Stimulated activated memory B cell treated with anti-CD40 and anti-IgM and Interleukin-4, amounts not matched to agents 10 μg/mL and 1 μg/mL and 100 μg/mL, for 72 hours (primary cell): ENCODE measurements around the gene VTI1A.
"Not testable (repeated sequence)": the region's sequence is repeated elsewhere in the genome, so short reads cannot be mapped to it uniquely, and the experiment has no call there.

Source experiments
- ATAC-seq: fragments of 150-1000 bp; cut with Tn5 transposase; 2 replicates; pipeline ENCODE4 v1.10.0; 2021
- H3K27ac Mint-ChIP-seq: one replicate; pipeline ENCODE4 v1.8.0; 2022; ENCODE audit warnings: mild to moderate bottlenecking, mixed read lengths
- H3K27me3 Mint-ChIP-seq: one replicate; pipeline ENCODE4 v1.8.0; 2022; ENCODE audit warnings: mixed read lengths
- H3K36me3 Mint-ChIP-seq: one replicate; pipeline ENCODE4 v1.8.0; 2022; ENCODE audit warnings: mixed read lengths
- H3K4me1 Mint-ChIP-seq: one replicate; pipeline ENCODE4 v1.8.0; 2022; ENCODE audit warnings: mixed read lengths
- H3K4me3 Mint-ChIP-seq: one replicate; pipeline ENCODE4 v1.8.0; 2022; ENCODE audit warnings: mild to moderate bottlenecking, moderate library complexity, mixed read lengths
- H3K9me3 Mint-ChIP-seq: one replicate; pipeline ENCODE4 v1.8.0; 2022; ENCODE audit warnings: mixed read lengths

VTI1A gene

DNA sequence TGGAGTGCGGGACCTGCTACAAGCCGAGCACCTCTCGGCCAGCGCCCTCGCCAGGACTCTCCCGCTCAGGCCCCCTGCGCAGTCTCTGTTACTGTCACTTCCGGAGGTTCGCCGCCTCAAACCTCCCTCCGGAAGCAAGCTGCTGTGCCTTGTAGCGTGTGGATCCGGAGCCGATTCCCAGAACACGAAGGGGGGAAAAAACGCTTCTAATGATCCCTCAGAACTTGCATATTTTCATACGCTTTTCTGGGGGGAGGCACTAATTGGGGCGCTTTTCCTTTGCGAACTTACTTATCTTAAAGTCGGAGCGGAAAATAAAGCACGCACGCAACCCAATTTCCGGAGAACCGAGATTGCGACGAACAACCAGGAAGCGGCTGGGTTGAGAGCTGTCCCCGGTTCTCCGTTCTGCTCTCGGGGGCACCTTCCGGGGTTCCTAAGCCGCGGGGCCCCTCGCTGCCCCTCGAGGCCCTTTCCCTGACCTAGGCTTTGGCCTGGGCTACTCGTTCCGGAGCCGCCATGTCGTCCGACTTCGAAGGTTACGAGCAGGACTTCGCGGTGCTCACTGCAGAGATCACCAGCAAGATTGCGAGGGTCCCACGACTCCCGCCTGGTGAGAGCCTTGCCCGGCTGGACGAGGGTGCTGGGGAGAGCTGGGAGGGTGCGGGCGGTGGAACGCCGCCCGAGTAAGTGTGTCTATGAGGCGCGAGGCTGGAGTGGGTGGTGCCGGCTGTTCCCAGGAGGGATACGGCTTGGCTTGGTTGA is at the start of gene VTI1A, which contains the start of gene ZDHHC6:
VTI1A (plus strand) TSS at position 361 of the 765 bp plus-strand sequence; CDS start at position 520, 159 bp downstream.
ZDHHC6 (minus strand) TSS at position 60 of the 765 bp plus-strand sequence. CDS start 1,478 bp downstream, outside the sequence.
- Mint-ChIP-seq H3K4me1 (peaks cover 48% of the 10 kb centered on the region), H3K36me3 (peaks cover 22% of the 10 kb centered on the region)
- peak; percentile 99 for ATAC-seq

DNA sequence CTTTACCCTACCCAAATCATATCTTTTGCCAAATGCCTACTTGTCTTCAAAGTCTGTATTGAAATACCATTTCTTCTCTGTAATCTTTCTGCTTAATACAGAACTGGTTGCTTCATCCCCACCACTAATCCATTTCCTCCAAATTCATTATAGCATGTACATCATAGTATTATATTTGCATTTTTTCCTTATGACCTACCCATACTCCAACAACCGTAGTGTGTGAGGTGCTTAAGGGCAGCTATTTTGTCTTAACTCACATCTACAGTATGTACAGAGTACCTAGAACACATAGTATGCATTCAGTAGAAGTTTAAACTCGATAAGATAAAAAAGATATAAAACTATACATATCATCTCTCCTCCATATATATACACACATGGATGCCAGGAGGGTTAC is 49.4 kb upstream of the VTI1A start:
- Mint-ChIP-seq H3K36me3 (peaks cover 17% of the 10 kb centered on the region), H3K9me3 (no peaks in the 10 kb centered on the region), H3K4me3 (no peak overlapping the region), H3K27ac (no peak overlapping the region), H3K4me1 (no peaks in the 10 kb centered on the region), H3K27me3 (no peaks in the 10 kb centered on the region)
- ATAC-seq: no peak

More for the DNA sequence above, at the start of gene VTI1A, which contains the start of gene ZDHHC6:
- no peaks in the 10 kb centered on the region for H3K9me3 Mint-ChIP-seq
- H3K4me3 Mint-ChIP-seq: peak within 1 kb of the TSS; percentile 95
- H3K27ac Mint-ChIP-seq: peak within 1 kb of the TSS; percentile 92
- no peaks in the 10 kb centered on the region for H3K27me3 Mint-ChIP-seq

DNA sequence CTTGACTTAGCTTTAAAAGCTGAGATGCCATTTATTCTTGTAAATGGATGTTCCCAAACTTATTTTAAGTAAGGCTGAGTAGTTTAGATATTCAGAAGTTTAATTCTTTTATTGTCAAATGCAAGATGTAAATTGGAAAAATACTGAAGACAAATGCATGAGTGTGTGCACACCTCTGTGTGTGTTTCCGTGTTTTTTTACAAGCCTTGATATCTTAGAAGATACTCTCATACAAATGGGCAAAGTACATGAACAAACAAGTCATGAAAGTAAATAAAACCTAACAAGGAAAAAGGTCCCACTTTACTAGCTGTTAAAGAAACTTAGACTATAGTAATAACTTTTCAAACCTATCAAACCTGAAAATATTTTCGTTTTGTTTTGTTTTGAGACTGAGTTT is 44.1 kb upstream of the VTI1A start:
- peaks cover 15% of the 10 kb centered on the region for H3K4me1 Mint-ChIP-seq
- no peaks in the 10 kb centered on the region for H3K27me3 Mint-ChIP-seq
- H3K36me3 Mint-ChIP-seq: peaks cover 67% of the 10 kb centered on the region
- peaks cover 10% of the 10 kb centered on the region for H3K9me3 Mint-ChIP-seq
- no peak overlapping the region for H3K4me3 Mint-ChIP-seq
- no peak overlapping the region for H3K27ac Mint-ChIP-seq
- no peak for ATAC-seq

DNA sequence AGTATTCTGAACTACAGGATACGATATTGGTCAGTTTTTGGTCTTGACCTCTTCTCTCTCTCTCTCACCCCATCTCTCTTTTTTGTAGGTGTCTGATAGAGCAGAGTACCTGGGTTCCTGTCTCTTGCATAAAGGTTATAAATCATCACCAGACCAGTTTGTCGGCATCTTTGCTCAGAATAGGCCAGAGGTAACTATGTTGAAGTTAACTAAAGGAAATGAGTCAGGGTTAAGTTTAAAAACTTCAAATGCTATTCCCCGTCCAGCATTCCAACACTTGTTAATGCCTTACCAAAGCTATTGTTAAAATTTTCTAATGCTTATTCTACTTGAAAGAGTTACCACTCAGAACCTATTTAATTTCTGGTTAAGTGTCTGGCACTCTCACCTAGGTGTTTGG is 42.4 kb upstream of the VTI1A start:
- Mint-ChIP-seq H3K4me3 (no peak overlapping the region), H3K36me3 (peaks cover 80% of the 10 kb centered on the region), H3K27me3 (no peaks in the 10 kb centered on the region), H3K4me1 (peaks cover 15% of the 10 kb centered on the region), H3K9me3 (peaks cover 10% of the 10 kb centered on the region), H3K27ac (no peak overlapping the region)
- ATAC-seq: no peak

DNA sequence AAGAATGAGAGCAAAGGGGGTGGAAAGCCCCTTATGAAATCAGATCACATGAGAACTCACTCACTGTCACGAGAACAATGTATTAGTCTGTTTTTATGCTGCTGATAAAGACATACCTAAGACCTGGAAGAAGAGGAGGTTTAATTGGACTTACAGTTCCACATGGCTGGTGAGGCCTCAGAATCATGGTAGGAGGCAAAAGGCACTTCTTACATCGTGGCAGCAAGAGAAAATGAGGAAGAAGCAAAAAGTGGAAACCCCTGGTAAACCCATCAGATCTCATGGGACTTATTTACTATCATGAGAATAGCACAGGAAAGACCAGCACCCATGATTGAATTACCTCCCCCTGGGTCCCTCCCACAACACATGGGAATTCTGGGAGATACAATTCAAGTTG is 40.2 kb upstream of the VTI1A start:
- not testable (repeated sequence) for H3K27me3 Mint-ChIP-seq, H3K4me3 Mint-ChIP-seq, ATAC-seq
- H3K4me1 Mint-ChIP-seq: peaks cover 15% of the 10 kb centered on the region
- H3K9me3 Mint-ChIP-seq: peaks cover 10% of the 10 kb centered on the region
- H3K27ac Mint-ChIP-seq: peak overlapping the region; percentile 57
- peaks cover 85% of the 10 kb centered on the region for H3K36me3 Mint-ChIP-seq

DNA sequence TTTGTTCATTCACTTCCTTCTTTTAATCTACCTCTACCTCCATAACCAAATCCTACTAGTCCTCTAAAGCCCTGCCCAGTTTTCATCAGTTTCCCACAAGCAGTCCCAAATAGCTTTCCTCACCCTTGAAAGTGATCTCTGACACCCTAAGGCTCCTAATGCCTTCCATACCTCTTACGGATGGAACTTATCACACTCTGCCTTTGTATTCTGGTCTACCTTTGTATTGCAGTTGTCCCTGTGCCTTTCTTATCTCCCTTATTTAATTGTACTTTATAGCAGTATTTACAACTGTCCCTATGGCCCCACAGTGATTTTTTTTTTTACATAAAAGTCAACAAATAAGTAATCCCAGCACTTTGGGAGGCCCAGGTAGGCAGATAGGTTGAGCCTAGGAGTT is 39.3 kb upstream of the VTI1A start:
- H3K4me3 Mint-ChIP-seq: no peak overlapping the region
- peaks cover 15% of the 10 kb centered on the region for H3K4me1 Mint-ChIP-seq
- H3K27ac Mint-ChIP-seq: no peak overlapping the region
- H3K27me3 Mint-ChIP-seq: no peaks in the 10 kb centered on the region
- no peak for ATAC-seq
- peaks cover 10% of the 10 kb centered on the region for H3K9me3 Mint-ChIP-seq
- peaks cover 82% of the 10 kb centered on the region for H3K36me3 Mint-ChIP-seq

DNA sequence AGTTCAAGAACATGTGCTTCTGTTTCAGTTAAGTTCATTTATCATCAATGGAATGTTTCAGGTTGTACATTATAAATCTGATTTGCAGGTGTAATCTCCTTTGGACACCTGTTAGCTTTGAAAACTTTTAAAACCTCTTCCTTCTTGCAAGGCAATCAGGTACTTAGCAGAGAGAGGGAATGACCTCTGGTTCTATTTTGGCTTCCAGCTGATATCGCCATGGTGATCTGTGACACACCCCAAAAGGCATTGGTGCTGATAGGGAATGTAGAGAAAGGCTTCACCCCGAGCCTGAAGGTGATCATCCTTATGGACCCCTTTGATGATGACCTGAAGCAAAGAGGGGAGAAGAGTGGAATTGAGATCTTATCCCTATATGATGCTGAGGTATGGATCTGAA is 37.7 kb upstream of the VTI1A start:
- no peak overlapping the region for H3K4me3 Mint-ChIP-seq
- peaks cover 15% of the 10 kb centered on the region for H3K4me1 Mint-ChIP-seq

DNA sequence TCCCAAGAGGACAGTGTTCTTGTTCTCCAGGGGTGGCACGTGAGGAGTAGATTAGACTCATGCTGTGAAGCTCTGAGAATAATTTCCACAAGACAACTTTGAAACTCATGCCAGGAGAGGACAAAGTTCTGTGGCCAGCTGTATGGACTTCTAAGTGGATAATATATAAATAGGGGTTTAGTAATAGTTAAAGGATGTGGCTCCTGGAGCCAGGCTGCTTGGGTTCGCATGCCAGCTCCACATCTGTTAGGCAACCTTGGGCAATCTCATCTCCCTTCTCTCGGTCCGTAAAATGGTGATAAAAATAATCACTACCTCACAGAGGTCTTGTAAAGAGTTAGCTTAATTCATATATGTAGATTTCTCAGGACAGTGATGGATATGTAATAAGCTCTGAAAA is 37.3 kb upstream of the VTI1A start:
- Mint-ChIP-seq H3K27ac (no peak overlapping the region), H3K27me3 (no peaks in the 10 kb centered on the region), H3K9me3 (peaks cover 10% of the 10 kb centered on the region), H3K4me3 (no peak overlapping the region), H3K36me3 (peaks cover 73% of the 10 kb centered on the region), H3K4me1 (peaks cover 15% of the 10 kb centered on the region)
- no peak for ATAC-seq

More for the DNA sequence above, 37.7 kb upstream of the VTI1A start:
- H3K36me3 Mint-ChIP-seq: peaks cover 75% of the 10 kb centered on the region
- no peak overlapping the region for H3K27ac Mint-ChIP-seq
- ATAC-seq: no peak
- peaks cover 10% of the 10 kb centered on the region for H3K9me3 Mint-ChIP-seq
- no peaks in the 10 kb centered on the region for H3K27me3 Mint-ChIP-seq

DNA sequence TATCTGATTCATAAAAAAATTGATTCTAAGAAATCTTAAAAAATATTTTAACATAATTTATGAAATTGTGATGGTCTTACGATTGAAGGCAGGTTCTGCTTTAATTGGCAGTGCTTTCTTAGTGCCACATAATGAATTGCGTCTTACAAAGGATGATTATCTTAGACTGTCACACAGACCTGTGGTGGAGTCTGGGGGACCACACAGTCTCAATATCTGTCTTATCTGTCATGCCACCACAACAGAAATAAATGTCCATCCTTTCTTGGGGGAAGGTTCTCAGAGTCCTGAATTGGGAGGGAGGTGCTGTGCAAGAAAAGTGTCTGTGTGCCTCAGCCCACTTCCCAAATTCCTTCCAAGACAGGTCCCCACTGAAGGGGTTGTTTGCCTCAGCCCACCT is 34.3 kb upstream of the VTI1A start:
- peak overlapping the region; percentile 49 for H3K27ac Mint-ChIP-seq
- H3K36me3 Mint-ChIP-seq: peaks cover 68% of the 10 kb centered on the region
- H3K27me3 Mint-ChIP-seq: no peaks in the 10 kb centered on the region
- peaks cover under 1% of the 10 kb centered on the region for H3K9me3 Mint-ChIP-seq
- H3K4me1 Mint-ChIP-seq: no peaks in the 10 kb centered on the region
- no peak overlapping the region for H3K4me3 Mint-ChIP-seq
- no peak for ATAC-seq

DNA sequence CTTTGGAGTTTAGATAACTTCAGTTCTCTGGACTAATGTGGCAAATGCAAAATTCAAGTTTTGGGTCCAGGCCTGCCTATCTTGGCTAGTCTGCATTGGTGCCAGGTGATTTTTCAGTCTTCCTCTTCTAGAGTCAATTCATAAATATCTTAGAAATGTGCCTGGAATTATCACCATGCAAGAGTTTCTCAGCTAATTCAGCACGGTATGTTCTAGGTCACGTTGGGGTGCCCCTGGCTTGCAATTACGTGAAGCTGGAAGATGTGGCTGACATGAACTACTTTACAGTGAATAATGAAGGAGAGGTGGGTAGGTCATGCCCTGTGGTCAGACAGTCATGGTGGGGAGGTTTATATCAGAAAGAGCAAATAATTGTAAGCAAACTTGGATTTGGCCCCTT is 25.3 kb upstream of the VTI1A start:
- Mint-ChIP-seq H3K9me3 (no peaks in the 10 kb centered on the region), H3K27me3 (no peaks in the 10 kb centered on the region), H3K4me3 (no peak overlapping the region), H3K4me1 (no peaks in the 10 kb centered on the region), H3K27ac (no peak overlapping the region), H3K36me3 (peaks cover 49% of the 10 kb centered on the region)
- ATAC-seq: no peak

DNA sequence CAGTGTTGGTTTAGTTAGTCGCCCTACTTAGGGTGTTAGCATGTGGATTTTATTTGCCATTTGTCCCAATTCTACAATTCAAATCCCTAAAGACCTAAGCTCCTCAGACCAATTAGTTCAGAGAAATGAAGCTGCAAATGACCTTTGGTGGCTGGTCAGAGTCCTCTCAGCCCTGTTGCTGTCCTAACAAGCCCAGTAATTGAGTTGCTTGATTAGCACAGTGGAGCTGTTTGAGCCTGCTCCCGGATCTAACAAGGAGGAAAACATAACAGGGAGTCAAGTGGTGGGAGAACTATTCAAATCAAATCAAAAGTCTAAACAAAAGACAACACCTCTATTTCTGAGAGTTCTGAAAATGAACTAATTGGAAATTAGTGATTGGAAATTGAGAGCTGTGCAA is 22.4 kb upstream of the VTI1A start:
- Mint-ChIP-seq H3K36me3 (peaks cover 57% of the 10 kb centered on the region), H3K4me3 (no peak overlapping the region), H3K27ac (no peak overlapping the region), H3K27me3 (no peaks in the 10 kb centered on the region), H3K4me1 (peaks cover 8% of the 10 kb centered on the region), H3K9me3 (no peaks in the 10 kb centered on the region)
- no peak for ATAC-seq

DNA sequence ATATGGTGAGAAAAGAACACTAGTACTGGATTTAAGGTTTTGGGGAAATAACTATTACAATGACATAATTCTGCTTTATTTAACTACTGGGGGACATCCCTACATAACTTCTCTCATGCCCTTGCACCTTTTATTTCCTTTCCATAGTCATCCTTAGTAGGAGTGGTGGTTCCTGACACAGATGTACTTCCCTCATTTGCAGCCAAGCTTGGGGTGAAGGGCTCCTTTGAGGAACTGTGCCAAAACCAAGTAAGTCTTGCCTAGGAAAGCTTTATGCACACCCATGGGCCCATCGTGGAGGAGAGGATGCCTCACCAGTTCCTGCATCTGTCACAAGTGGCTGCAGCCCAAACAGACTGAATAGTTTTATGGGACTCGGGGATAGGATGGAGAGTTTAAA is 20.9 kb upstream of the VTI1A start:
- ATAC-seq: no peak
- Mint-ChIP-seq H3K4me1 (peaks cover 8% of the 10 kb centered on the region), H3K4me3 (no peak overlapping the region), H3K27me3 (no peaks in the 10 kb centered on the region), H3K36me3 (peaks cover 59% of the 10 kb centered on the region), H3K27ac (no peak overlapping the region), H3K9me3 (no peaks in the 10 kb centered on the region)

DNA sequence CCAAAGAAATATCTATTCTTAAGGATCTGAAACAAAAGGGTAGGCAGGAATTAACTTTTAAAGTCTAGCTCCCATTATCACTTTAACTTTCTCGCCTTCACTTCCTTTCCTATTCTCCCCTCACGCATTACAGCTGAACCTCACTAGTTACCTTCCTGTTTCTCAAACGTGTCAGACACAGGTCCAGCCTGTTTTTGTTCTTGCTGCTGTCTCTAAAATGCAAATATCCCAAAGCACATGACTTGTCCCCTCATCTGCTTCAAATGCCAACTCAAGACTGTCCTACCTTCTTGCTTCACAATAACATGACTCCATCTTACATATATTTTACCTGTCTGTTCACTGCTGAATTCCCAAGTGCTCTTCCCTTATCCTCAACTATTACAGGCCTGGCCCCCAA is 17.9 kb upstream of the VTI1A start:
- H3K36me3 Mint-ChIP-seq: peaks cover 61% of the 10 kb centered on the region
- peak; percentile 58 for ATAC-seq
- no peaks in the 10 kb centered on the region for H3K9me3 Mint-ChIP-seq
- no peaks in the 10 kb centered on the region for H3K27me3 Mint-ChIP-seq
- no peak overlapping the region for H3K4me3 Mint-ChIP-seq
- H3K4me1 Mint-ChIP-seq: peaks cover 8% of the 10 kb centered on the region
- H3K27ac Mint-ChIP-seq: peak overlapping the region; percentile 46

DNA sequence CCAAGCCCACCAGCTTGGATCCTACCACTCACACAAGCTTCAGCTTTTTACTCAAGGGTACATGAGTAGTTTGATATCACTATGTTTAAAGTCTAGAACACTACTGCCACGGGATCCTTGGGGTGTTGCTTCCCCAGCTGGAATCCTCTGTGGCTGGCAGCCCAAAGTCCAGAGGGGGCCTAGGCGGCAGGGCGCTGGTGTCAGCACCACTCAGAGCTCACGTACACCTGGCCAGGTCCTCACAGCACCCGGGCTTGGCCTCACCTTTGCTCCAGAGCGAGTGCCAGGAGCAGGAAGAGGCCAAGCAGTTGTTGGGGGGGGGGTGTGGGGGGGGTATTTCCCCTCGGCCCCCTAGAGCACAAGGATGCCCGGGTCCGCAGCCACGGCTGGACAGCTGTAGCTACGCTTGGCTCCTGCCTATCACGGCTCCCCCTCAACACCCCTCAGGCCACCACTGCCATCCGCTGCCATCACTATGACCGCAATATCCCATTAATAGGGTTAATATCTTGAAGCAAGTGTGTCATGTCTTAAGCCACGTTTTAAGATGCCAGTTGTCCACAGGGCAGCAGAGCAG is 17.3 kb upstream of the VTI1A start:
- Mint-ChIP-seq H3K4me3 (no peak overlapping the region), H3K9me3 (no peaks in the 10 kb centered on the region), H3K36me3 (peaks cover 64% of the 10 kb centered on the region), H3K27me3 (no peaks in the 10 kb centered on the region), H3K4me1 (peaks cover 8% of the 10 kb centered on the region), H3K27ac (peak overlapping the region; percentile 69)
- ATAC-seq: no peak

DNA sequence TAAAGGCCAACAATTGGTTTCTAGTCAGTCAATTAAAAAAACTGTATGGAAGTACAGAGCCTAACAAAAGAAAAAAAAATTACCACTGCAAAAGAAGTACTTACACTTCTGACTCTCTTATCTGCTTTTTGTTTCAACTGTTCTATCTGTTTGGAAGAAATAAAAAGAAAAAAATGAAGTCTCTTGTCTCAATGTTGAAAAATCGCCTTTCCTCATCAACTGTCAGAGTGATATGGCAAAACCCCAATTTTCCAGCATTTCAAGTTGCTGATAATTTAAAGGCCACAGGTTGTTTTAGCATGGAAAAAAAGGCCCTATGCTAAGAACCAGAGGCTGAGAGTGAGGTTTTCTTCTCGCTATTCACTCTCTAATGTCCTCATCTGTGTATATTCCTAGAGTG is 13.9 kb upstream of the VTI1A start:
- H3K9me3 Mint-ChIP-seq: no peaks in the 10 kb centered on the region
- H3K27me3 Mint-ChIP-seq: no peaks in the 10 kb centered on the region
- H3K27ac Mint-ChIP-seq: no peak overlapping the region
- ATAC-seq: no peak
- no peak overlapping the region for H3K4me3 Mint-ChIP-seq
- peaks cover 14% of the 10 kb centered on the region for H3K4me1 Mint-ChIP-seq
- H3K36me3 Mint-ChIP-seq: peaks cover 49% of the 10 kb centered on the region
